Measurements from ENCODE around the gene STPG3. TPM values are rescaled to one million over a fixed set of nuclear protein-coding genes. Genes with fewer than 3 reads are reported as not detected.
"Not testable (repeated sequence)": the region's sequence is repeated elsewhere in the genome, so short reads cannot be mapped to it uniquely, and the experiment has no call there.

Gene STPG3
- total RNA-seq, 2 donors from 2014 or later = not detected

GRCh38 chr9:137254624-137255447, 3.8 kb downstream of the STPG3 start, which contains the start of gene NELFB:
NELFB (plus strand) TSS chr9:137255327.
- no peaks in the 10 kb centered on the region for H3K9me3 ChIP-seq
- peak within 1 kb of the TSS; percentile 78 to 89 for H3K9ac ChIP-seq (ENCODE audit: low read depth in 2 of 2, low read length in 2 of 2)
- peaks cover 11% of the 10 kb centered on the region for H3K4me1 ChIP-seq
- H3K27me3 ChIP-seq = no peaks in the 10 kb centered on the region
- H3K4me3 ChIP-seq = peak within 1 kb of the TSS; percentile 92
- no peak for TF ChIP-seq CTCF (IDR thresholded peaks at IDR 0.05)
- DNase-seq = peak; percentile 95
- intact Hi-C loops (cut with DNase I) = no loop called here
- H3K27ac ChIP-seq = peak within 1 kb of the TSS; percentile 72
- no peaks in the 10 kb centered on the region for H3K36me3 ChIP-seq

- no peak for TF ChIP-seq CTCF (IDR thresholded peaks at IDR 0.05)
- intact Hi-C loops (cut with DNase I) = no loop called here
- H3K27ac ChIP-seq = peak overlapping the region; percentile 69
- H3K36me3 ChIP-seq = no peaks in the 10 kb centered on the region
- no peaks in the 10 kb centered on the region for H3K9me3 ChIP-seq
- H3K27me3 ChIP-seq = no peaks in the 10 kb centered on the region
- H3K4me1 ChIP-seq = peaks cover 11% of the 10 kb centered on the region
- H3K4me3 ChIP-seq = peak overlapping the region; percentile 92
- DNase-seq = peak; percentile 65
- H3K9ac ChIP-seq (ENCODE audit: low read depth in 2 of 2, low read length in 2 of 2) = peak overlapping the region; percentile 78 to 89
These were observed 4.5 kb downstream of the STPG3 start for GRCh38 chr9:137255448-137256114.

GRCh38 chr9:137256362-137256761, 5.3 kb downstream of the STPG3 start:
- Histone ChIP-seq H3K27ac (no peak overlapping the region), H3K36me3 (no peaks in the 10 kb centered on the region), H3K27me3 (no peaks in the 10 kb centered on the region), H3K9ac (ENCODE audit: low read depth in 2 of 2, low read length in 2 of 2) (peak overlapping the region; percentile 78 to 89), H3K9me3 (no peaks in the 10 kb centered on the region), H3K4me3 (peak overlapping the region; percentile 92), H3K4me1 (peaks cover 11% of the 10 kb centered on the region)
- intact Hi-C loops (cut with DNase I) = no loop called here
- DNase-seq = no peak
- TF ChIP-seq CTCF (IDR thresholded peaks at IDR 0.05) = no peak

- no peak overlapping the region for H3K9ac ChIP-seq (ENCODE audit: low read depth in 2 of 2, low read length in 2 of 2)
- intact Hi-C loops (cut with DNase I) = no loop called here
- no peaks in the 10 kb centered on the region for H3K27me3 ChIP-seq
- H3K27ac ChIP-seq = no peak overlapping the region
- H3K36me3 ChIP-seq = no peaks in the 10 kb centered on the region
- H3K9me3 ChIP-seq = no peaks in the 10 kb centered on the region
- no peak overlapping the region for H3K4me3 ChIP-seq
- H3K4me1 ChIP-seq = peaks cover 11% of the 10 kb centered on the region
- no peak for DNase-seq
- TF ChIP-seq CTCF (IDR thresholded peaks at IDR 0.05) = no peak
These were observed 5.8 kb downstream of the STPG3 start for GRCh38 chr9:137256856-137257255.

- H3K27ac ChIP-seq; H3K9me3 ChIP-seq; H3K4me1 ChIP-seq; H3K27me3 ChIP-seq; DNase-seq; H3K4me3 ChIP-seq; H3K9ac ChIP-seq (ENCODE audit: low read depth in 2 of 2, low read length in 2 of 2); intact Hi-C loops (cut with DNase I): not testable (repeated sequence)
- peak; percentile 44 for TF ChIP-seq CTCF (IDR thresholded peaks at IDR 0.05)
- peaks cover 14% of the 10 kb centered on the region for H3K36me3 ChIP-seq
These were observed 11.3 kb downstream of the STPG3 start for GRCh38 chr9:137262173-137262908.
